Measurements from ENCODE around the gene ZNF814. TPM values are rescaled to one million over a fixed set of nuclear protein-coding genes. Genes with fewer than 3 reads are reported as not detected.

ZNF814 gene
- total RNA-seq, 1 donor from 2014 or later = 30.7 TPM

DNA sequence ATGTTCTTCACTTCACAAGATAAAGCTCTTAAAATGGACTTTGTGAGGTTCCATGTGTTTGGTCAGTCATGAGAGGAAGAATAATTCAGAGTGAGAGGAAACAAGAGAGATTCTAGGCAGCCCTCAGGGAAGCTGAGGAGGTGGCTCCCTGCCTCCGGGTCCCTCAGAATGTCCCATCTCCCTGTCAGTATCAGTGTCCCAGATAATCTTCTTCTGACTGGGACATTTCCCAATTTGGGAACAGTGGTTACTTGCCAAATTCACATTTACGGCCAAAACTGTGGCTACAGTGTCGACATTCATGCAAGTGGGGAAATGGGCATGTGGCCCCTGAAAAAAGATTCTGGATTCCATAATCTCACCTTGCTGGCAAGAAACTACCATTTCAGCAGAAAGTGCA lies 18.6 kb upstream of the ZNF814 start:
- Histone ChIP-seq H3K36me3 (no peaks in the 10 kb centered on the region), H3K79me2 (ENCODE audit: low read depth) (peaks cover 3% of the 10 kb centered on the region), H3K9me3 (ENCODE audit: low read depth) (no peaks in the 10 kb centered on the region), H3K27ac (no peak overlapping the region), H3K27me3 (no peaks in the 10 kb centered on the region), H2AFZ (replicated peaks) (no peak overlapping the region), H3K4me2 (no peak overlapping the region), H3K9ac (no peak overlapping the region), H4K20me1 (ENCODE audit: low read depth) (peaks cover 4% of the 10 kb centered on the region), H3K4me3 (no peak overlapping the region), H3F3A (ENCODE audit: low read depth) (no peaks in the 10 kb centered on the region), H3K4me1 (no peaks in the 10 kb centered on the region)
- H3K4me1 Mint-ChIP-seq = no peaks in the 10 kb centered on the region
- H3K27ac Mint-ChIP-seq = no peak overlapping the region
- TF ChIP-seq EZH2phosphoT487 (IDR thresholded peaks at IDR 0.05) (no peak), EZH2 (IDR thresholded peaks at IDR 0.05) (no peak)
- TF ChIP-seq, protein P1, sequence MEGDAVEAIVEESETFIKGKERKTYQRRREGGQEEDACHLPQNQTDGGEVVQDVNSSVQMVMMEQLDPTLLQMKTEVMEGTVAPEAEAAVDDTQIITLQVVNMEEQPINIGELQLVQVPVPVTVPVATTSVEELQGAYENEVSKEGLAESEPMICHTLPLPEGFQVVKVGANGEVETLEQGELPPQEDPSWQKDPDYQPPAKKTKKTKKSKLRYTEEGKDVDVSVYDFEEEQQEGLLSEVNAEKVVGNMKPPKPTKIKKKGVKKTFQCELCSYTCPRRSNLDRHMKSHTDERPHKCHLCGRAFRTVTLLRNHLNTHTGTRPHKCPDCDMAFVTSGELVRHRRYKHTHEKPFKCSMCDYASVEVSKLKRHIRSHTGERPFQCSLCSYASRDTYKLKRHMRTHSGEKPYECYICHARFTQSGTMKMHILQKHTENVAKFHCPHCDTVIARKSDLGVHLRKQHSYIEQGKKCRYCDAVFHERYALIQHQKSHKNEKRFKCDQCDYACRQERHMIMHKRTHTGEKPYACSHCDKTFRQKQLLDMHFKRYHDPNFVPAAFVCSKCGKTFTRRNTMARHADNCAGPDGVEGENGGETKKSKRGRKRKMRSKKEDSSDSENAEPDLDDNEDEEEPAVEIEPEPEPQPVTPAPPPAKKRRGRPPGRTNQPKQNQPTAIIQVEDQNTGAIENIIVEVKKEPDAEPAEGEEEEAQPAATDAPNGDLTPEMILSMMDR (IDR thresholded peaks at IDR 0.05) = no peak
- H3K36me3 Mint-ChIP-seq = peaks cover 72% of the 10 kb centered on the region
- peaks cover 63% of the 10 kb centered on the region for H3K9me3 Mint-ChIP-seq
- peaks cover 2% of the 10 kb centered on the region for H3K27me3 Mint-ChIP-seq (ENCODE audit: insufficient read depth, low read depth)
- no peak overlapping the region for H3K4me3 Mint-ChIP-seq
- no peak for DNase-seq (ENCODE audit: low spot score)

DNA sequence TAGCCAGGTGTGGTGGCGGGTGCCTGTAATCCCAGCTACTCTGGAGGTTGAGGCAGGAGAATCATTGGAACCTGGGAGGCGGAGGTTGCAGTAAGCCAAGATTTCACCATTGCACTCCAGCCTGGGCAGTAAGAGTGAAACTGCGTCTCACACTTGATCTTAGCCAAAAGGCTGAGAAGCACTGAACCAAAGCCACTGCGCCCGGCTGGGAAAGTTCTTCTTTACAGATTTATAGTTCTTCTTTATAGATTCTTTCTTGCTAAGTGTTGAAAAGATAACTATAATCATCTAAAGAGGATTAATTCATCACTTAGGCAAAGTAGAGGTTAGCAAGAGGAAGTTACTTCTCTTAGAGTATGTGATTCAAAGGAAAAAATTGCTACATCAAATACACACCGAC lies 16.4 kb upstream of the ZNF814 start:
- no peak overlapping the region for H3K27ac ChIP-seq
- H3K4me1 Mint-ChIP-seq = no peaks in the 10 kb centered on the region
- TF ChIP-seq, protein P1 (IDR thresholded peaks at IDR 0.05) = no peak
- no peaks in the 10 kb centered on the region for H3K27me3 Mint-ChIP-seq (ENCODE audit: insufficient read depth, low read depth)
- H3F3A ChIP-seq (ENCODE audit: low read depth) = no peaks in the 10 kb centered on the region
- no peak for DNase-seq (ENCODE audit: low spot score)
- peaks cover 4% of the 10 kb centered on the region for H4K20me1 ChIP-seq (ENCODE audit: low read depth)
- H3K79me2 ChIP-seq (ENCODE audit: low read depth) = no peaks in the 10 kb centered on the region
- no peak overlapping the region for H3K4me2 ChIP-seq
- no peak overlapping the region for H2AFZ ChIP-seq (replicated peaks)
- H3K9me3 ChIP-seq (ENCODE audit: low read depth) = no peaks in the 10 kb centered on the region
- no peaks in the 10 kb centered on the region for H3K4me1 ChIP-seq
- H3K9ac ChIP-seq = no peak overlapping the region
- H3K27me3 ChIP-seq = no peaks in the 10 kb centered on the region
- H3K9me3 Mint-ChIP-seq = peaks cover 50% of the 10 kb centered on the region
- H3K4me3 ChIP-seq = no peak overlapping the region
- H3K36me3 Mint-ChIP-seq = peaks cover 59% of the 10 kb centered on the region
- H3K27ac Mint-ChIP-seq = no peak overlapping the region
- H3K36me3 ChIP-seq = no peaks in the 10 kb centered on the region
- no peak overlapping the region for H3K4me3 Mint-ChIP-seq

GRCh38 chr19:57903618-57904184 lies 14.9 kb upstream of the ZNF814 start:
- Histone ChIP-seq H3K9me3 (ENCODE audit: low read depth) (no peaks in the 10 kb centered on the region), H3K4me3 (no peak overlapping the region), H4K20me1 (ENCODE audit: low read depth) (peaks cover 4% of the 10 kb centered on the region), H2AFZ (replicated peaks) (no peak overlapping the region), H3K79me2 (ENCODE audit: low read depth) (no peaks in the 10 kb centered on the region), H3F3A (ENCODE audit: low read depth) (no peaks in the 10 kb centered on the region), H3K4me1 (no peaks in the 10 kb centered on the region), H3K27ac (no peak overlapping the region), H3K36me3 (no peaks in the 10 kb centered on the region), H3K27me3 (no peaks in the 10 kb centered on the region), H3K9ac (no peak overlapping the region), H3K4me2 (no peak overlapping the region)
- Mint-ChIP-seq H3K36me3 (peaks cover 50% of the 10 kb centered on the region), H3K27ac (no peak overlapping the region), H3K4me3 (no peak overlapping the region), H3K9me3 (peaks cover 46% of the 10 kb centered on the region), H3K4me1 (no peaks in the 10 kb centered on the region), H3K27me3 (ENCODE audit: insufficient read depth, low read depth) (no peaks in the 10 kb centered on the region)
- DNase-seq (ENCODE audit: low spot score) = no peak
- TF ChIP-seq EZH2phosphoT487 (IDR thresholded peaks at IDR 0.05) (no peak), EZH2 (IDR thresholded peaks at IDR 0.05) (no peak)
- TF ChIP-seq, protein P1 (IDR thresholded peaks at IDR 0.05) = no peak

All from neural progenitor cell (in vitro differentiated cells).